Limb (tissue), 2 donors: Measurements from ENCODE around the gene IGSF21.
"Not testable (repeated sequence)": the region's sequence is repeated elsewhere in the genome, so short reads cannot be mapped to it uniquely, and the experiment has no call there.

Experiments
- DNase-seq, 2 donors: peaks; one replicate each; pipeline ENCODE4 v3.0.0-alpha.2; 2016; ENCODE audit errors: extremely low spot score in 2 of 2

IGSF21 gene

DNA sequence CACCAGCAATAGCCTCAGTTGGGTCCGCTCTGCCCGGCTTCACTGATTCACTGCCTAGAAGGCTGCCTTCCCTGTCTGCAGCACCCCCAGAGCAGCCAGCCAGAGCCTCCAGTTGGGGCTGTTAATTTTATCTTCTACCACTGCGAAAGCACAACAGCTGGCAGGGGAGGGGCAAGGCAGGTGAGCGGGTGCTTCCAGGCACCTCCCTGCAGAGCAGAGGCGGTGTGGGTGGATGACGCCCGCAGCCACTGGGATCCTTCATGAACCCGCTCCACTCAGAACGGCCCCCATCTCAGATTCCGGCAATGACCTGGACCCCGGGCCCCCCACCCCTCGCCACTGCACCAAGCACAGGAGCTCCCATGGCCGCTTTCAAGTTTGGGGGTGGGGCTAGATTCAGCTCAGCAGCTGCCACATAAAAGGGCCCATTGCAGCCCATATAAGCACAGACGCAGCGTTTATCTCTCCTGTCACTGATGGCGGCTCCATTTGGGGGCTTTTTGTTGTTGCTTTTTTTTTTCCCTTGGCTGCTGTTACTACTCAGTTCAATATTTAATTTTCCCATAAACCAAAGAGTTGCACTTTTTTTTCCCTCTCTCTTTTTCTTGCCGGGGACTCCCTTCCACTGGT, 245.2 kb downstream of the IGSF21 start:
- peak in 1 of 2 donors; percentile 36 for DNase-seq

DNA sequence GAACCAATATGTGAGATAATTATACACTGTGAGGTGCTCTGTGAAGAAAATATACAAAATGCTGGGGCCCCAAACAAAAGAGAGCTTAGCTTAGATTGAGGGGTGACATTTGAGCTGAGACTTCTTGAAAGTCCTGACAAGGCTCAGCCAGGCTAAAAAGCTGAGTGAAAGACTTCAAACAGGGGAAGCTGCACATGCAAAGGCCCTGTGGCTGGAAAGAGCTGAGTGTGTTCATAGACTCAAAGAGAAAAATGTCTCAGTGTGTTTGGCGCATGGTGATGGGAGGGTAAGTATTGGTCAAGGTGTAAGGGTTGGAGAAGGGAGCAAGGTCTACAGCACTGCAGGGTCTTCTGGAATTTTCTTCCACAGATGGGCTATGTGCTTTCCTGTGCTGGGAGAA, 245.9 kb downstream of the IGSF21 start:
- no peak for DNase-seq

DNA sequence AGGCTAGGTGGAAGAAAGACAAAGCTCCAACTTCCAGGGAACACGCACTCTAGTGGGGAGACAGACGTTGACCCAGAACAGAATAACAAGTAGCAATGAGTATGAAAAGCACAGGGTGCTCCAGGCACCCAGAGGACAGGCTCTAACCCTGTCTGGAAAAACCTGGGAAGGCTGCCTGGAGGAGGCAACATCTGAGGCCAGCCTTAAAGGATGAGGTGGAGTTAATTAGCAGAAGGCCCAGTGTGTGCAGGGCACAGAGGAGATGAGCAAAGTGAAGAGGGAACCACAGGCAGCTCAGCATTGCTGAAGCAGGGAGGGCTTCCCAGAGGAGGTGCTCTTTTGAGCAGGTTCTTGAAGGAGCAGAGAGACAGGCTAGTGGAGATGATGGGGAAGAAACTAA, 246.4 kb downstream of the IGSF21 start:
- DNase-seq: no peak

GRCh38 chr1:18354612-18355011, 247.0 kb downstream of the IGSF21 start:
- no peak for DNase-seq

GRCh38 chr1:18357622-18358230, 250.1 kb downstream of the IGSF21 start:
- no peak for DNase-seq

DNA sequence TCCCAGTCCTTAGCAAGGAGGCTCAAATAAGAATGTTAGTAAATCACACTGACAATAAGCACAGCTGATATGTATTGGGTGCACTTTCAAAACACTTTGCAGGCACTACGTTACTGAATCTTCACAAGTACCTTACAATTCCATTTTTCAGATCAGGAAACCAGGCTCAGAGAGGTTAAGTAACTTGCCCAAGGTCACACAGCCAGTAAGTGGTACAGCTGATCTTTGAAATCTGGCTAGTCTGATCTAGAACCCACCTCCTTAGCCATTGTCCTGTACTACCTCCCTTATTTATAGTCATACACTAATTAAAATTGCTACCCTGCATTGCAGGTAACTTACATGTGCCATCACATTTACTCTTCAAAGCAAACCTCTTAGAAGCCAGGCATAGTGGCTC, 251.0 kb downstream of the IGSF21 start:
- DNase-seq: no peak

- DNase-seq: no peak
These were observed 252.7 kb downstream of the IGSF21 start for GRCh38 chr1:18360251-18360650.

- no peak for DNase-seq
These were observed 254.6 kb downstream of the IGSF21 start for GRCh38 chr1:18362150-18362549.

- no peak for DNase-seq
These were observed 255.8 kb downstream of the IGSF21 start for GRCh38 chr1:18363436-18363835.

DNA sequence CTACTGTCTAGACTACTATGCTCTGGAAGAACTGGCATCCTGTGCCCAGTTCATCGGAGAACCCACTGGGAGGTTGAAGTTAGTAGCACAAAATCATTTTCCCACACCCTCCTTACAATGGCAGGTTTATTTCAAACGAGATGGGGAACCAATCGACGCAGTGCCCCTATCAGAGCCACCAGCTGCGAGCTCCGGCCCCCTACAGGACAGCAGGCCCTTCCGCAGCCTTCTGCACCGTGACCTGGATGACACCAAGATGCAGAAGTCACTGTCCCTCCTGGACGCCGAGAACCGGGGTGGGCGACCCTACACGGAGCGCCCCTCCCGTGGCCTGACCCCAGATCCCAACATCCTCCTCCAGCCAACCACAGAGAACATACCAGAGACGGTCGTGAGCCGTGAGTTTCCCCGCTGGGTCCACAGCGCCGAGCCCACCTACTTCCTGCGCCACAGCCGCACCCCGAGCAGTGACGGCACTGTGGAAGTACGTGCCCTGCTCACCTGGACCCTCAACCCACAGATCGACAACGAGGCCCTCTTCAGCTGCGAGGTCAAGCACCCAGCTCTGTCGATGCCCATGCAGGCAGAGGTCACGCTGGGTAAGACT, 257.6 kb downstream of the IGSF21 start:
- no peak for DNase-seq

- DNase-seq: not testable (repeated sequence)
These were observed 264.9 kb downstream of the IGSF21 start for GRCh38 chr1:18372505-18372904.

GRCh38 chr1:18373151-18373550, 265.6 kb downstream of the IGSF21 start:
- no peak for DNase-seq

DNA sequence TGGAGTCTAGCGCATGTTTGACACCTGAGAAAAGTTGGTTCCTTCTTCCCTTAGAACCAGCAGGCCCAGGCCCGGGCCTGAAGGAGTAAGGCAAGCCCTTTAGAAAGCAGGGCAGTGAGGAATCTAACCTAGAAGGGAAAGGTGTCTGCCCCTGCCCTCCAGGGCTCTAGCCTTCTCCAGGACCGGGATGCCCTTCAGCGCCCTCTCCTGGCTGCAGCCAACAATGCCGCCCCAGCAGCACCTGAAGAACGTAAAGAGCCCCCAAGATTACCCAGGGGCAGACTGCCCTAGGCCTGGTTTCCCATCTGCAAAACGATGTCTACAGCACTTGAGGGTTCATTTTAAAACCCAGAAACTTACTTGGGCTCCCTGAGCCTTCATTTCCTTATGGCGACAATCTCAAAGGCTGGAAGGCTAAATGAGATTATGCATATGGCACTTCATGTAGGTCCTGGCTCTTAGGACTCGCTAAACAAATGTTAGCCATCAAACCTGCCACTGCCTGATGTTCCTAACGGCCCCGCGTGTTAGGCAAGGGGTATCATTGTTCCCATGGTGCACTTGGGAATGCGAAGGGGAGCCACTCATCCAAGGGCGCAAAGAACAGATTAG, 266.4 kb downstream of the IGSF21 start:
- no peak for DNase-seq

GRCh38 chr1:18376661-18377060, 269.1 kb downstream of the IGSF21 start:
- DNase-seq: no peak

GRCh38 chr1:18380288-18380687, 272.7 kb downstream of the IGSF21 start:
- no peak for DNase-seq

DNA sequence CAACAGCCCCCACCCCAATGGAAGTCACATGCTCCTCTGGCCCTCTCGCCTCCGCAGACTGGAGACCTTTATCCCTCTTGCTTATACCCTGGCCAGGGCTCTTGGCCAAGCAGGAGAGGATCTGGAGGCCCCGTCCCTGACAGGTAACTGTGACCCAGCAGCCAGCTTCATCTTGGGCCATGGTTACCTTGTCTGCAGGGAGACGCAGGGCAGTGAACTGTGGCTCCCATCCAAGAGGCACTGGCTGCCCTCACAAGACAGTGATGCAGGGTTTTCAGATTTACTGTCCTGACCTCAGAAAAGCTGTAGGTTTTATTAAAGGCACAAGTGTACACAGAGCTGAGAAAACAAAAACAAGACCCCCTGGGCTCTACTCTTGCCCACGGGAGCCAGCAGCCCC, 276.5 kb downstream of the IGSF21 start:
- no peak for DNase-seq

DNA sequence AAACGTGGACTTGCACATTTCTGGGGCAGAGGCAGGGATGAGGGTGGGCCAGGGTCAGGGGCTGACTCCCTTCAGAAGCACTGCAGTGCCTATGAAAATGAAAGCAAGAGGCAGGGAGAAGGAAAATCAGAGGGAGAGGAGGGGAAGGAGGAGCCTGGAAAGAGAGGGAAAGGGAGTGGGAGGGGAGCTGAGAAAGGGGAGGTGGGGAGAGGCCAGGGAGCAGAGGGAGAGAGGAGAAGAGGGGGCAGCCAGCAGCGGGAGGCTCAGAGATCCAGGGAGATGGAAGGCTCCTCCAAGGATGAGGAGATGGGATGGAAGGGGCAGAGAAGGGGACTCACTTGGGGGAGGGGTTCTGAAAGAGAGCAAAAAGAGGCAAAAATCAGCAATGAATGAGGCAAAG, 276.9 kb downstream of the IGSF21 start:
- DNase-seq: peak; percentile 33 to 43

DNA sequence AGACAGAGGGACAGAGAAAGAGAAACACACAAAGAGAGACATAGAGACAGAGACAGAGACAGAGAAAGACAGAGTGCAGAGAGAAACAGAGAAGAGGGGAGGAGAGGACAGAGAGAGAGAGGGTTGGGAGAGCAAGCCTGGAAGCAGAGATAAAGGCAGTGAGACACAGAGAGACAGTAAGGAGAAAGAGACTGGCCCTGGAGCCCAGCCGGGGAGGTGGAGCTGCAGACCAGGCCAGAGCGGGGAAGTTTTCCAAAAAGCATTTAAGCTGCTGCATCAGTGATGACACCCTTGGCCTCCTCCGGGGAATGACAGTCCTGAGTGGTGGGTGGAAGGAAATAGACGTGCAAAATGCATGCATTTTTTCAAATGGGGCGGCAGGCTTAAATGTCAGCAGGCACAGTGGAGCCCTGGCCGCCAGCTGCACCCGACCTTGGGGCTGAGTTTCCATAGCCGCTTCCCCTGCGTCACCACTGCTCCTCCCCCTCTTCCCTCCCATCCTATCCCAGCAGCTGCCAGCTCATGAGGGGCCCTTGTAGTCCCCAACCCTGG, 277.7 kb downstream of the IGSF21 start:
- peak; percentile 82 to 91 for DNase-seq

GRCh38 chr1:18386591-18386990, 279.0 kb downstream of the IGSF21 start:
- no peak for DNase-seq

- no peak for DNase-seq
These were observed 279.7 kb downstream of the IGSF21 start for GRCh38 chr1:18387307-18387706.

- no peak for DNase-seq
These were observed 283.4 kb downstream of the IGSF21 start for GRCh38 chr1:18390953-18391352.

DNA sequence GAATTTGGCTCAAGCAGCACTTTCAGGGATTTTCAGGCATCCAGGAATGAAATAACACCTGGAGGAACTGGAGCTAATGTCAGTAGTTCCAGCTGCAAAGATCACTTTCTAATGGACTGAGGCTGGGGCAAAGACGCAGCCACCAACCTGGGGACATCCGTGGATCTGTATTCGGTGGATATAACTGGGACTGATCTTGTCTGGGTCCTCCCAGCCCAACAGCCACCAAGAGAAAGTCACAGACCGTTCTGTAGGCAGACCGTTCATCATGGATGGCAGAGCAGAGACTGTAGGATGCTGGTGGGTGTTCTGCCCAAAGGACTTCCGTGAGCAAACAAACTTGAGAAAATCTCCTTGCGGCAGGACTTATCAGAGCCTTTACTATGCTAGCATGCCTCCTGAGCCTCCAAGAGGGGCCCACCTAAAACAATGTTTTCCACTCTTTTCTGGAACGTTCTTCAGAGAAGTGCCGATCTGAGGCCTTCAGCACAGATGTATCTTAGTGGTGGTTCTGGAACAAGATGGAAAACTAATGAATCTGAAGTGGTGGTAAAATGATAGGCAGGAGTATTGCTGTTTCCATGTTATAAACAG, 287.1 kb downstream of the IGSF21 start:
- DNase-seq: no peak
